ENCODE measurements around the gene BCL2A1.
A peak's percentile ranks its signal among the peaks of the same experiment; 100 is the strongest.

Gene BCL2A1

GRCh38 chr15:79990280-79990996 lies 19.4 kb upstream of the BCL2A1 start:
- H3K27ac ChIP-seq: peak overlapping the region; percentile 90
- no peaks in the 10 kb centered on the region for H3K9me3 ChIP-seq
- peaks cover 70 to 81% of the 10 kb centered on the region in 2 experiments for H3K4me1 ChIP-seq (ENCODE audit: control insufficient read depth in 1 of 2, insufficient read depth in 1 of 2, low read depth in 1 of 2, low read length in 1 of 2)
- H3K4me3 ChIP-seq (ENCODE audit: low read depth in 1 of 2, low read length in 1 of 2): peak overlapping the region; percentile 37 to 50
- no peak for TF ChIP-seq CTCF (IDR thresholded peaks at IDR 0.05)
- H3K27me3 ChIP-seq: no peaks in the 10 kb centered on the region
- no peaks in the 10 kb centered on the region for H3K36me3 ChIP-seq

- Histone ChIP-seq H3K4me3 (ENCODE audit: low read depth in 1 of 2, low read length in 1 of 2) (peak overlapping the region; percentile 37 to 50), H3K27me3 (no peaks in the 10 kb centered on the region), H3K27ac (peak overlapping the region; percentile 90), H3K4me1 (ENCODE audit: control insufficient read depth in 1 of 2, insufficient read depth in 1 of 2, low read depth in 1 of 2, low read length in 1 of 2) (peaks cover 78 to 87% of the 10 kb centered on the region in 2 experiments), H3K36me3 (no peaks in the 10 kb centered on the region), H3K9me3 (no peaks in the 10 kb centered on the region)
- peak; percentile 33 for TF ChIP-seq CTCF (IDR thresholded peaks at IDR 0.05)
These were observed 18.7 kb upstream of the BCL2A1 start for GRCh38 chr15:79989682-79990081.

- TF ChIP-seq CTCF (IDR thresholded peaks at IDR 0.05): no peak
- Histone ChIP-seq H3K9me3 (no peaks in the 10 kb centered on the region), H3K27ac (peak overlapping the region; percentile 90), H3K4me1 (ENCODE audit: control insufficient read depth in 1 of 2, insufficient read depth in 1 of 2, low read depth in 1 of 2, low read length in 1 of 2) (peaks cover 83 to 91% of the 10 kb centered on the region in 2 experiments), H3K27me3 (no peaks in the 10 kb centered on the region), H3K4me3 (ENCODE audit: low read depth in 1 of 2, low read length in 1 of 2) (peak overlapping the region; percentile 37 to 50), H3K36me3 (no peaks in the 10 kb centered on the region)
These were observed 18.2 kb upstream of the BCL2A1 start for GRCh38 chr15:79989183-79989582.

- no peaks in the 10 kb centered on the region for H3K27me3 ChIP-seq
- TF ChIP-seq CTCF (IDR thresholded peaks at IDR 0.05): no peak
- no peaks in the 10 kb centered on the region for H3K9me3 ChIP-seq
- peak overlapping the region; percentile 90 for H3K27ac ChIP-seq
- H3K4me1 ChIP-seq (ENCODE audit: control insufficient read depth in 1 of 2, insufficient read depth in 1 of 2, low read depth in 1 of 2, low read length in 1 of 2): peaks cover 89 to 93% of the 10 kb centered on the region in 2 experiments
- no peaks in the 10 kb centered on the region for H3K36me3 ChIP-seq
- peak overlapping the region in 1 of 2 experiments; percentile 50 for H3K4me3 ChIP-seq (ENCODE audit: low read depth in 1 of 2, low read length in 1 of 2)
These were observed 17.6 kb upstream of the BCL2A1 start for GRCh38 chr15:79988448-79989117.

GRCh38 chr15:79987969-79988368 lies 17.0 kb upstream of the BCL2A1 start:
- peaks cover 93 to 95% of the 10 kb centered on the region in 2 experiments for H3K4me1 ChIP-seq (ENCODE audit: control insufficient read depth in 1 of 2, insufficient read depth in 1 of 2, low read depth in 1 of 2, low read length in 1 of 2)
- H3K27me3 ChIP-seq: no peaks in the 10 kb centered on the region
- H3K4me3 ChIP-seq (ENCODE audit: low read depth in 1 of 2, low read length in 1 of 2): peak overlapping the region in 1 of 2 experiments; percentile 3
- no peaks in the 10 kb centered on the region for H3K9me3 ChIP-seq
- TF ChIP-seq CTCF (IDR thresholded peaks at IDR 0.05): no peak
- H3K27ac ChIP-seq: peak overlapping the region; percentile 90
- H3K36me3 ChIP-seq: no peaks in the 10 kb centered on the region
